HG02970 (cell line): ENCODE data around the gene ZNF529.

ENCODE experiments used
- ATAC-seq: cut with Tn5 transposase; IDR thresholded peaks from one replicate; pipeline ENCODE4 v1.9.1; 2021; ENCODE audit warnings: mild to moderate bottlenecking, moderate library complexity, moderate number of reproducible peaks; ENCODE audit not compliant: unreplicated experiment, low FRiP score

ZNF529 gene

GRCh38 chr19:36514012-36514612 lies 59.0 kb downstream of the ZNF529 start:
- ATAC-seq, result no peak

GRCh38 chr19:36508325-36508724 lies 64.8 kb downstream of the ZNF529 start:
- ATAC-seq, result no peak

GRCh38 chr19:36501973-36502372 lies 71.1 kb downstream of the ZNF529 start:
- ATAC-seq, result no peak

GRCh38 chr19:36497001-36497400 lies 76.1 kb downstream of the ZNF529 start:
- no peak for ATAC-seq
